SJSA1 (cell line): ENCODE data around the gene SUCLG2. TPM values are rescaled to one million over a fixed set of nuclear protein-coding genes. Genes with fewer than 3 reads are reported as not detected.

ENCODE experiments used
- DNase-seq, 2 experiments: peaks; one replicate each; pipeline ENCODE4 v3.0.0-alpha.2; 2015 to 2020; ENCODE audit warnings: low spot score in 2 of 2, low read depth in 1 of 2
- H3K27ac ChIP-seq: fragments of 250-450 bp; sonication (Bioruptor Pico); 2 replicates; pipeline ENCODE4 v1.5.1; 2020; ENCODE audit warnings: mild to moderate bottlenecking, moderate library complexity
- H3K27me3 ChIP-seq: fragments of 250-450 bp; sonication (Bioruptor Pico); replicated peaks from 2 replicates; pipeline ENCODE4 v1.5.1; 2020; ENCODE audit warnings: mild to moderate bottlenecking, moderate library complexity
- H3K36me3 ChIP-seq: fragments of 250-450 bp; sonication (Bioruptor Pico); 2 replicates; pipeline ENCODE4 v1.5.1; 2020; ENCODE audit warnings: mild to moderate bottlenecking
- H3K4me1 ChIP-seq: fragments of 250-450 bp; sonication (Bioruptor Pico); replicated peaks from 2 replicates; pipeline ENCODE4 v1.6.1; 2021; ENCODE audit warnings: mild to moderate bottlenecking
- H3K4me3 ChIP-seq: fragments of 250-450 bp; sonication (Bioruptor Pico); 2 replicates; pipeline ENCODE4 v1.5.1; 2020; ENCODE audit warnings: mild to moderate bottlenecking
- H3K9me3 ChIP-seq: fragments of 250-450 bp; sonication (Bioruptor Pico); replicated peaks from 2 replicates; pipeline ENCODE4 v1.5.1; 2020; ENCODE audit warnings: mild to moderate bottlenecking
- total RNA-seq: library from RNA; depleted of rRNA; stranded (reverse); fragments of >200 nt; shearing (Covaris generic); gene quantifications from 2 replicates; pipeline ENCODE4 v1.2.3, GENCODE V29; 2014

SUCLG2 gene
- total RNA-seq, 1 experiment from 2014 or later: 53.7 TPM

GRCh38 chr3:67522081-67522480 lies 132.3 kb downstream of the SUCLG2 start:
- peaks cover 12% of the 10 kb centered on the region for H3K4me1 ChIP-seq
- no peaks in the 10 kb centered on the region for H3K9me3 ChIP-seq
- DNase-seq: no peak
- no peak overlapping the region for H3K4me3 ChIP-seq
- H3K36me3 ChIP-seq: peaks cover 6% of the 10 kb centered on the region; the same call in 1 of the 2 replicates
- no peak overlapping the region for H3K27ac ChIP-seq
- H3K27me3 ChIP-seq: no peaks in the 10 kb centered on the region

- Histone ChIP-seq H3K27me3 (no peaks in the 10 kb centered on the region), H3K4me1 (peaks cover 5% of the 10 kb centered on the region), H3K9me3 (no peaks in the 10 kb centered on the region), H3K27ac (no peak overlapping the region), H3K36me3 (peaks cover 11% of the 10 kb centered on the region; the same call in 1 of the 2 replicates), H3K4me3 (no peak overlapping the region)
- DNase-seq: no peak
These were observed 133.3 kb downstream of the SUCLG2 start for GRCh38 chr3:67521053-67521646.

- Histone ChIP-seq H3K27ac (no peak overlapping the region), H3K4me3 (no peak overlapping the region), H3K36me3 (peaks cover 14% of the 10 kb centered on the region; the same call in 1 of the 2 replicates), H3K27me3 (no peaks in the 10 kb centered on the region), H3K9me3 (no peaks in the 10 kb centered on the region), H3K4me1 (no peaks in the 10 kb centered on the region)
- DNase-seq: no peak
These were observed 136.2 kb downstream of the SUCLG2 start for GRCh38 chr3:67518236-67518635.

- Histone ChIP-seq H3K4me1 (no peaks in the 10 kb centered on the region), H3K9me3 (no peaks in the 10 kb centered on the region), H3K36me3 (peaks cover 14% of the 10 kb centered on the region; the same call in 1 of the 2 replicates), H3K27ac (no peak overlapping the region), H3K4me3 (no peak overlapping the region), H3K27me3 (no peaks in the 10 kb centered on the region)
- DNase-seq: no peak
These were observed 136.6 kb downstream of the SUCLG2 start for GRCh38 chr3:67517781-67518180.

- Histone ChIP-seq H3K4me1 (no peaks in the 10 kb centered on the region), H3K4me3 (no peak overlapping the region), H3K9me3 (no peaks in the 10 kb centered on the region), H3K27me3 (no peaks in the 10 kb centered on the region), H3K27ac (no peak overlapping the region), H3K36me3 (peaks cover 14% of the 10 kb centered on the region; the same call in 1 of the 2 replicates)
- DNase-seq: no peak
These were observed 137.9 kb downstream of the SUCLG2 start for GRCh38 chr3:67516496-67516895.

GRCh38 chr3:67515778-67516177 lies 138.6 kb downstream of the SUCLG2 start:
- H3K27me3 ChIP-seq: no peaks in the 10 kb centered on the region
- H3K27ac ChIP-seq: no peak overlapping the region
- no peak for DNase-seq
- H3K4me3 ChIP-seq: no peak overlapping the region
- H3K36me3 ChIP-seq: peaks cover 14% of the 10 kb centered on the region; the same call in 1 of the 2 replicates
- no peaks in the 10 kb centered on the region for H3K4me1 ChIP-seq
- H3K9me3 ChIP-seq: no peaks in the 10 kb centered on the region

GRCh38 chr3:67509471-67510075 lies 144.8 kb downstream of the SUCLG2 start:
- H3K4me3 ChIP-seq: no peak overlapping the region
- DNase-seq: no peak
- H3K27me3 ChIP-seq: no peaks in the 10 kb centered on the region
- H3K27ac ChIP-seq: no peak overlapping the region
- peaks cover 2% of the 10 kb centered on the region; the same call in 1 of the 2 replicates for H3K36me3 ChIP-seq
- H3K4me1 ChIP-seq: no peaks in the 10 kb centered on the region
- H3K9me3 ChIP-seq: no peaks in the 10 kb centered on the region

GRCh38 chr3:67507584-67507983 lies 146.8 kb downstream of the SUCLG2 start:
- no peak overlapping the region for H3K4me3 ChIP-seq
- H3K4me1 ChIP-seq: no peaks in the 10 kb centered on the region
- no peaks in the 10 kb centered on the region for H3K9me3 ChIP-seq
- H3K36me3 ChIP-seq: no peaks in the 10 kb centered on the region
- DNase-seq: no peak
- H3K27me3 ChIP-seq: no peaks in the 10 kb centered on the region
- no peak overlapping the region for H3K27ac ChIP-seq

GRCh38 chr3:67500709-67501108 lies 153.7 kb downstream of the SUCLG2 start:
- no peak overlapping the region for H3K4me3 ChIP-seq
- H3K36me3 ChIP-seq: no peaks in the 10 kb centered on the region
- H3K9me3 ChIP-seq: no peaks in the 10 kb centered on the region
- H3K27ac ChIP-seq: no peak overlapping the region
- no peak for DNase-seq
- no peaks in the 10 kb centered on the region for H3K27me3 ChIP-seq
- H3K4me1 ChIP-seq: no peaks in the 10 kb centered on the region

- peaks cover 2% of the 10 kb centered on the region; the same call in 1 of the 2 replicates for H3K36me3 ChIP-seq
- DNase-seq: no peak
- no peak overlapping the region for H3K4me3 ChIP-seq
- H3K9me3 ChIP-seq: no peaks in the 10 kb centered on the region
- no peaks in the 10 kb centered on the region for H3K27me3 ChIP-seq
- H3K27ac ChIP-seq: no peak overlapping the region
- no peaks in the 10 kb centered on the region for H3K4me1 ChIP-seq
These were observed 156.7 kb downstream of the SUCLG2 start for GRCh38 chr3:67497746-67498145.

- peaks cover 2% of the 10 kb centered on the region for H3K36me3 ChIP-seq
- no peak overlapping the region for H3K4me3 ChIP-seq
- DNase-seq: no peak
- no peaks in the 10 kb centered on the region for H3K9me3 ChIP-seq
- H3K27me3 ChIP-seq: no peaks in the 10 kb centered on the region
- H3K27ac ChIP-seq: no peak overlapping the region
- no peaks in the 10 kb centered on the region for H3K4me1 ChIP-seq
These were observed 158.7 kb downstream of the SUCLG2 start for GRCh38 chr3:67495751-67496150.

GRCh38 chr3:67493808-67494207 lies 160.6 kb downstream of the SUCLG2 start:
- H3K27ac ChIP-seq: no peak overlapping the region
- no peak overlapping the region for H3K4me3 ChIP-seq
- H3K36me3 ChIP-seq: peaks cover 6% of the 10 kb centered on the region
- no peaks in the 10 kb centered on the region for H3K9me3 ChIP-seq
- H3K27me3 ChIP-seq: no peaks in the 10 kb centered on the region
- no peak for DNase-seq
- H3K4me1 ChIP-seq: no peaks in the 10 kb centered on the region

- Histone ChIP-seq H3K27me3 (no peaks in the 10 kb centered on the region), H3K36me3 (peaks cover 6% of the 10 kb centered on the region), H3K9me3 (no peaks in the 10 kb centered on the region), H3K27ac (no peak overlapping the region), H3K4me1 (no peaks in the 10 kb centered on the region), H3K4me3 (no peak overlapping the region)
- no peak for DNase-seq
These were observed 163.8 kb downstream of the SUCLG2 start for GRCh38 chr3:67490658-67491057.

GRCh38 chr3:67489816-67490215 lies 164.6 kb downstream of the SUCLG2 start:
- H3K27me3 ChIP-seq: no peaks in the 10 kb centered on the region
- H3K4me3 ChIP-seq: no peak overlapping the region
- peaks cover 6% of the 10 kb centered on the region for H3K36me3 ChIP-seq
- no peak for DNase-seq
- no peak overlapping the region for H3K27ac ChIP-seq
- no peaks in the 10 kb centered on the region for H3K9me3 ChIP-seq
- no peaks in the 10 kb centered on the region for H3K4me1 ChIP-seq
